HG03571 (cell line): ENCODE results near the gene SLC29A1.
A peak's percentile ranks its signal among the peaks of the same experiment; 100 is the strongest.

Experiments used
- ATAC-seq: cut with Tn5 transposase; IDR thresholded peaks from one replicate; pipeline ENCODE4 v1.9.1; 2021; ENCODE audit not compliant: unreplicated experiment

SLC29A1 gene

DNA sequence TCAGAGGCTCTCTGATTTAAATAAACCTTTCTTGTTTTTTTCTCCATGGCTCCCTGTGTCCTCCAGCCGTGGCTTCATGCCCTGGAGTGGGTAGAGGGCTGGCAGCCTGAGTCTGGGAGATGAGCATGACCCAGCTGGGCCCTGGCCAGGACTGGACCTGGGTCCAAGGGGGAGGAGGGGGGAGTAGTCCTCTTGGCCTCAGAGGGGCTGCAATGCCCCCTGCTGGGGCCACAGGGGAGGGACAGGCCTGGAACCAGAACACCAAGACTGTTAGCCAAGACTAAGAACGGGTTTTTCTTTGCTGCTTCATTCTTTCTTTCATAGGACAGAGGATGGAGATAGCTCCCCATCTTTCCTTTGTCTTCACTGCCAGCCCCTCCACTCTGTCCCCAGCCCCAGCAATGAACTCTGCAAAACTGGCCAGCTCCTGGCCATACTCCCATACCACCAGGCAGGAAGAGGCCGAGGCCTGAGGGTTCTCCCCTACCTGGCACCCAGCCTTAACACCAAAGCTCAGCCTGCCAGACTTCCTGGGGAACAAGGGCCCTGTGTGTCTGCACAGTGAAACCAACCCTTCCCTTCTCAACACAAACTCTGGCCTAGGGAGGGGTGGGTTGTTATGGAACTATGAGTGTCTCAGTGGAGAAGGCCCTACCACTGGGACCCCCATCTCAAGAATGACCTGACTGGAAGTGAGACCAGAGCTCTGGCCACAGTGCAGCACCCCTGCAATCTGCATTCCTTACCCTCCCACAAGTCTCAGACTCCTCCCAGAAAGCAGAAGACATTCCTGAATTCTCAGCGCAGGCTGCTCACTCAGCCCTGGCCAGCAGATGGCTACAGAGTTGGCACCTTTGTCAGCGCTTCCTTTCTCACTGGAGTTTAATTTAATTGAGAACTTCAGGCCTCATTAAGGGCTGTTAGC lies 11.0 kb downstream of the SLC29A1 start:
- no peak for ATAC-seq

GRCh38 chr6:44235269-44235668 lies 11.9 kb downstream of the SLC29A1 start:
- no peak for ATAC-seq

DNA sequence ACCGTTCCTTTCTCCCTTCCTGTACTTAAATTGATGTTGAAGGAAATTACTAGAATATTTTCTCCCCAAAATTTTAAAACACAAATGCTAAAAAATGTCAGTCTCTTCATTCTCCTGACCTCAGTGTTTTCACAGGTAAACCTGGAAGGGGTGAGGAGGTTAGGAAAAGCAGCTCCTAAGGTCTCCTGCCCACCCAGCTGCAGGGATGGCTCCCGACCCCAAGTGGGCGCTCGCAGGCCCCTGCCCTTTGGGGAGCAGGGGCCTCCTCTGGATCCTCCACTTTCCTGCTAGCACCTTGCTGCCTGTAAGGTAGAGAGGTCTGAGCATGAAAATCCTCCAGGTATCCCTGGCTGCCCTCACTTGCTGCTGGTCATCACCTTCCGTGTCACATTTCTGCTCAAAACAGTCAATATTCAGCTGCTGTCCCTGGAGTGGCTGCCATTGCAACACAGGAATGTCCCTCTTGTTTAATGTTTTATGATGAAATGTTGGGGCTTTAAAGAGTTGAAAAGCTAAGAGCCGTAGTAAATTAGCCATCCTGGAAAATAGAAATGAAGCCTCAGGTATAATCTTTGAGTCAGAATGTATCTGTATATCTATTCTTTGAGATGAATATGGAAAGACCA lies 12.6 kb downstream of the SLC29A1 start:
- no peak for ATAC-seq

DNA sequence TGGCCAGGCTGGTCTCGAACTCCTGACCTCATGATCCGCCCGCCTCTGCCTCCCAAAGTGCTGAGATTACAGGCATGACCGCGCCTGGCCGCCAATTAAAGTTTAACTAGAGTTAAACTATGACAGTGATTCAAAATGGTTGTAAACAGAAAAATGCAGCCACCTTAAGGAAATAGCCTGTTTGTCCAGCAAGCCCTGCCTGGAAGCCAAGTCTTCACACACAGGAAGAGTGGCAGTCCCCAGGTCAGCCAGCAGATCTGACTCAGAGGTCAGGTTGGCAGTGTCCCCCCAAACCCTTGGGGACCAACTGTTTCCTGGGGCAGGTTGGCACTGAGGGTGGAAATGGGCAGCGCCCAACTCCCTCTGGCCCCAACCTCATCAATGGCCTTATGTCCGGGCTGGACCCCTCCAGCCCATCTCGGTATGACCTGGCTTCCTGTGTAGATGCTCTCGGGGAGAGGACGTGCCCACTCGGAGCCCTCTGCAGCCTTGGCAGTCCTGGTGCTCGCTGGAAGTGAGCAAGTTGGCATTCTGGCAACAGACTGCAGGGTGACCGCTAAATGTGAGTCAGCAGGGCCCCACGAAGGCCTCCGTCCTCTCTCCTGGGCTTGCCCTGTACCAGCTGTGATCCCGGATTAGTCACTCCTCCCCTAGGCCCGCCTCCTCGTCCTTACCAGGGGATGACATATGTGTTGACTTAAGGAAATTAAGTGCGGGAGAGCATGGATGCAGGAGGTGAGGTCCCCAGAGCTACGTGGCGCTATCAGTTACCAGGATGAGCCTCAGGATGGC lies 13.8 kb downstream of the SLC29A1 start:
- peak; percentile 47 for ATAC-seq

GRCh38 chr6:44237813-44238433 lies 14.5 kb downstream of the SLC29A1 start:
- peak; percentile 88 for ATAC-seq

DNA sequence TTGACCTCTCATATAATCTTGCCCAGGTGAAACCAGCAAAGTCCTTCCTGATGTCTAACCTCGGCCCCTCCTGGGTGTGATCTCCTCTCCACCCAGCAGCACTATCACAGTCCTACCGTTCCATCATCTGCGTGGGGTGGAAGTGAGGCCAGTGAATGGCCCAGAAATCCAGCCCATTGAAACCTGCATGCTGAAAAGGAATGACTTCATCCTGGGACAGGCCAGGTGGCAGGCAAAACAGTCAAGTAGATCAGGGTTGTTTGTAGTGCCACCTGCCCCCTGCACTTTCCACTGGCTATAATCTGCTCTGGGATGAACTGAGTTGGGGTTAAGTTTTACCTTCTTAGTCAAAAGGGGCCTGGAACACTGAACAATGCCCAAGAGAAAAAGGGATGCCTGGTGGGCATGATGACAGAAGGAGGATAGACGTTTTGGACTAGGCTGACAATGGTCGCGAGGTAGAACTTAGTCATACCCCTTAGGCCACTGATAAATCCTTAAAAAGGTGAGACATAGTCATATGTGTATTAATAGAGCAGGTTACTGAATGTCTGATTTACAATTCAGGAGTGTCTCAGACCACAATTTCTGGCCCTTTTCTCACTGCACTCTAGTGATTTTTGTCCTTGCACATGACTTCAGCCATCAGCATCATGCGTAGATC lies 15.4 kb downstream of the SLC29A1 start:
- ATAC-seq, result no peak

- no peak for ATAC-seq
Measured at GRCh38 chr6:44243345-44243744, 19.9 kb downstream of the SLC29A1 start.

DNA sequence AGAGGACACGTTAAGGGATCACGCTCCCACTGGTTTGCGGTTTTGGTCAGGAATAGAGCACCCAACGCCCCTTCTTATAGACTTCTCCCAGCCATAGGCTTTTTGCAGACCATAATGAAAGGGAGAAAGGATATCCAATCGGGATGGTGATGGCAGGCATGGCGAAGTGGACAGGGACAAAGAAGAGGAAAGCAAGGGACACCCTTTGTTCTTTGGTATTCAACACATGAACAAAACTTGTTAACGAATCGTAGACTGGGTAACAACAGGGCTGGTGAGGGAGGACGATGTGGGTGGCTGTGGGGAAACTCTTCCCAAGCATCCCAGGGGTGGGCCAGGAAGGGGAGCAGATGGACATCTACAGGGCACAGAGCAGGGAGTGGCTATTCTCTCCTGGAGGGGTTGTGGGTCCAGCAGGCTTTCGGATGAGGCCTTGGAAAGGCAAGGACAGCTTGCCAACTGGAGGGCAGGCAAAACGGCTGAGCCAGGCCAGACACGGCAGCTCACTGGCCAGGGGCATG lies 22.1 kb downstream of the SLC29A1 start:
- no peak for ATAC-seq

- peak; percentile 42 for ATAC-seq
Measured at GRCh38 chr6:44245912-44246662, 22.7 kb downstream of the SLC29A1 start.

- ATAC-seq, result peak; percentile 64
Measured at GRCh38 chr6:44246663-44247337, 23.4 kb downstream of the SLC29A1 start, which contains the start of gene HSP90AB1. Gene HSP90AB1 (plus strand): TSS chr6:44247101. CDS start chr6:44248630, 1,529 bp downstream.

DNA sequence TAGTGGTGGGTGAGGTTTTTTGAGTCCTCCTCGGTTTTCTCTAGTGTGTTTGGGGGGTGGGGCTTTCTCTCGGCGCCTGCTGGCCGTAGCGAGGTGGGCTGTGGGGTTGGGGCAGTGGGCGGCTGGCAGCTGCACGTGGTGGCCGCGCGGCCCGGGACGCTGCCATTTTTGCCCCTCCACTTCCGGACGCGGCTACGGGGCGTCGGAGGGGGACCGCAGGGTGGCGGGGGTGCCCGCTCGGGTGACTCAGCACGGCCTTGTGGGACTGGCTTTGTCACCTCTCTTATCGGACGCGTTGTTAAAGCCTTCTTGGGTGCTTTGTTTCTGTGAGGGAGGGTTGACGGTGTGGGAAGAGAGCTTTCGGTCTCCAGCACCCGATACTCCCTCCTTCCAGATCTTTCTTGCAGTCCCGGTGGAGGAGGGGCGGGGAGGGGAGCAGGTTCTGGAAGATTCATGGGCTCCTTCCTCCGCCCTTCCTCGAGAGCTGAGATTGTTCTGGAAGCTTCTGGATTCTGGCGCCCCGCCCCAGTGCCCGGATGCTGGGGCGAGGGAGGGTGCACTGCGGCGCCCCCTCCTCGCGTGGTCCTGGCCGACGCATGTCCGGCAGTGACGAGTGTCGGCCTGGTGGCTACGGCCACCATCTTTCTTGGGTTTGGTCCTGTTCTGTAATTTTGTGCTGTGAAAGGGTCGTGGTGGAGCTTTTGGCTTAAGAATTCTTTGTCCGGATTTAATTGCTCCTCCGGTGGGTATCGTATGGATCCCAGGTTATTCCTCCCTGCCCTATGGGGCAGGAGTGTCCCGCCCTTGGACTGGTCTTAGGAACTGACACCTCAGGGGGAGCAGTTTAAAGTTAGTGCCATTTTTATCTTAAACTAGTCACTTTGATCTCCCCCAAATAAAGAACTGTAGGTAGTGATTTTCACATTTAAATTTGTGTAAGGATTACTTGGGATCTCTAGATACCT lies 24.2 kb downstream of the SLC29A1 start:
- ATAC-seq, result peak; percentile 27

GRCh38 chr6:44248579-44248978 lies 25.2 kb downstream of the SLC29A1 start:
- ATAC-seq, result no peak

GRCh38 chr6:44249082-44249748 lies 25.8 kb downstream of the SLC29A1 start:
- no peak for ATAC-seq

GRCh38 chr6:44250067-44250717 lies 26.8 kb downstream of the SLC29A1 start:
- ATAC-seq, result no peak

DNA sequence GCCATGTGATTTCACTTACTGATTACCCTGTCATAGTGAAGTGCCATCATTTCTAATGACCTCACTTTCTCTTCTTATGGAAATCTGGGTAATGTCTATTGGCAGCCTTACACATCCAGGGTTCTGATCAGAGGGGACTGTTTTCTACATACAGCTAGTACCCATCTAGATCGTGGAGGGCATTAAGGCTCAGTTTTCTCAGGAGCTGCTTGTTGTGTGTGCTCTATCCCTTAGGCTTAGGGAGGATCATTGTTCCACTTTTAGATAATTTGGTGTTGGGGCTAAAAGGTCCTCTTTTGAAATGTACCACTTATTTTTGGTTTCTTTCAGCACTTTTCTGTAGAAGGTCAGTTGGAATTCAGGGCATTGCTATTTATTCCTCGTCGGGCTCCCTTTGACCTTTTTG lies 27.3 kb downstream of the SLC29A1 start:
- no peak for ATAC-seq
